ENCODE measurements around the gene NDC1. TPM values are rescaled to one million over a fixed set of nuclear protein-coding genes. Genes with fewer than 3 reads are reported as not detected.
A peak's percentile ranks its signal among the peaks of the same experiment; 100 is the strongest.
"Not testable (repeated sequence)": the region's sequence is repeated elsewhere in the genome, so short reads cannot be mapped to it uniquely, and the experiment has no call there.

NDC1 gene
- total RNA-seq = 1 to 10 TPM; 4.2 to 8.0 (median 5.8) TPM
- 1 to 10 TPM; 2.0 to 4.0 TPM for polyA plus RNA-seq
- long read RNA-seq, donor 1, full-length matches to known transcripts = 4 of 12 reads
- long read RNA-seq, donor 1, partial matches to known transcripts = 4 of 12 reads
- long read RNA-seq, donor 1, other reads (novel, unspliced or antisense) = 4 of 12 reads
- long read RNA-seq, donor 2, full-length matches to known transcripts = 3 of 6 reads
- long read RNA-seq, donor 2, partial matches to known transcripts = 1 of 6 reads
- long read RNA-seq, donor 2, other reads (novel, unspliced or antisense) = 2 of 6 reads
- long read RNA-seq, donor 3, full-length matches to known transcripts = 12 of 19 reads
- long read RNA-seq, donor 3, partial matches to known transcripts = 0 of 19 reads
- long read RNA-seq, donor 3, other reads (novel, unspliced or antisense) = 7 of 19 reads

- Histone ChIP-seq H3K4me3 (peak within 1 kb of the TSS; percentile 52 to 97 (median 76)), H3K4me1 (peaks cover 0 to 15% (median 10%) of the 10 kb centered on the region in 9 donors), H3K9me3 (peaks cover 0 to 20% (median 5%) of the 10 kb centered on the region in 11 donors), H3K27ac (peak within 1 kb of the TSS; percentile 89 to 99 (median 97)), H3K27me3 (peaks cover 0 to 5% (median 0%) of the 10 kb centered on the region in 7 donors), H3K36me3 (no peaks in the 10 kb centered on the region)
- DNase-seq (peak; percentile 86 to 95), ATAC-seq (peak; percentile 98 to 99 (median 99))
- TF ChIP-seq CTCF (IDR thresholded peaks at IDR 0.05) = peak in 5 of 9 donors; percentile 17 to 47 (median 28)
- intact Hi-C loops (cut with DNase I) = loop anchor here in 1 of 10 donors (5.0 kb wide), 1 partner anchor 109 kb away; the partner anchor contains the start of genes IFT25 and LRRC42
- 0 to 1% methylated on average over 55 to 59 of the region's 59 CpGs for WGBS, 2 donors
Measured at GRCh38 chr1:53837924-53838653, at the start of gene NDC1. TSS of gene NDC1 (minus strand) at chr1:53838296. CDS start at chr1:53838261, 35 bp downstream.

- ATAC-seq; H3K4me3 ChIP-seq; H3K4me1 ChIP-seq; H3K27me3 ChIP-seq; H3K27ac ChIP-seq; DNase-seq; intact Hi-C loops (cut with DNase I); H3K9me3 ChIP-seq: not testable (repeated sequence)
- H3K36me3 ChIP-seq = peaks cover 0 to 86% (median 19%) of the 10 kb centered on the region in 9 donors
- WGBS, 2 donors = 96 to 98% methylated on average over 6 of the region's 6 CpGs
Measured at GRCh38 chr1:53883600-53883999, 45.5 kb upstream of the NDC1 start.

GRCh38 chr1:53881853-53882252, 43.8 kb upstream of the NDC1 start:
- ATAC-seq; intact Hi-C loops (cut with DNase I); DNase-seq; H3K4me3 ChIP-seq; H3K9me3 ChIP-seq; H3K27ac ChIP-seq; H3K4me1 ChIP-seq; H3K27me3 ChIP-seq: not testable (repeated sequence)
- peaks cover 0 to 93% (median 19%) of the 10 kb centered on the region in 9 donors for H3K36me3 ChIP-seq
- WGBS, 2 donors = 95% methylated on average over 2 of the region's 2 CpGs

- Histone ChIP-seq H3K27me3 (no peaks in the 10 kb centered on the region), H3K4me1 (no peaks in the 10 kb centered on the region), H3K9me3 (peaks cover 0 to 5% (median 0%) of the 10 kb centered on the region in 11 donors), H3K36me3 (peaks cover 0 to 96% (median 35%) of the 10 kb centered on the region in 9 donors), H3K27ac (no peak overlapping the region), H3K4me3 (no peak overlapping the region)
- ATAC-seq (no peak), DNase-seq (no peak)
- TF ChIP-seq CTCF (IDR thresholded peaks at IDR 0.05) = peak; percentile 20 to 71 (median 61)
- 52 to 59% methylated on average over 5 of the region's 5 CpGs for WGBS, 2 donors
- intact Hi-C loops (cut with DNase I) = loop anchor here in 4 of 10 donors (5.0 to 10.0 kb wide), 4 partner anchors 69 to 926 kb away; partner anchors contain the start of genes IFT25 (in 1 of the 4), LRRC42 (in 1 of the 4) and TTC22 (in 1 of the 4)
Measured at GRCh38 chr1:53878492-53879105, 40.5 kb upstream of the NDC1 start.

GRCh38 chr1:53875150-53875549, 37.1 kb upstream of the NDC1 start:
- H3K9me3 ChIP-seq, H3K27me3 ChIP-seq, DNase-seq, H3K4me1 ChIP-seq, H3K4me3 ChIP-seq, H3K27ac ChIP-seq, ATAC-seq: not testable (repeated sequence)
- intact Hi-C loops (cut with DNase I) = loop anchor here in 4 of 10 donors (5.0 to 10.0 kb wide), 4 partner anchors 72 to 930 kb away; partner anchors contain the start of genes IFT25 (in 1 of the 4), LRRC42 (in 1 of the 4) and TTC22 (in 1 of the 4)
- peaks cover 0 to 96% (median 32%) of the 10 kb centered on the region in 9 donors for H3K36me3 ChIP-seq
- 93 to 97% methylated on average over 2 of the region's 2 CpGs for WGBS, 2 donors

All from heart right ventricle (tissue), 16 donors.